ENCODE measurements around the gene LSP1.
"Not testable (repeated sequence)": the region's sequence is repeated elsewhere in the genome, so short reads cannot be mapped to it uniquely, and the experiment has no call there.

LSP1 gene

DNA sequence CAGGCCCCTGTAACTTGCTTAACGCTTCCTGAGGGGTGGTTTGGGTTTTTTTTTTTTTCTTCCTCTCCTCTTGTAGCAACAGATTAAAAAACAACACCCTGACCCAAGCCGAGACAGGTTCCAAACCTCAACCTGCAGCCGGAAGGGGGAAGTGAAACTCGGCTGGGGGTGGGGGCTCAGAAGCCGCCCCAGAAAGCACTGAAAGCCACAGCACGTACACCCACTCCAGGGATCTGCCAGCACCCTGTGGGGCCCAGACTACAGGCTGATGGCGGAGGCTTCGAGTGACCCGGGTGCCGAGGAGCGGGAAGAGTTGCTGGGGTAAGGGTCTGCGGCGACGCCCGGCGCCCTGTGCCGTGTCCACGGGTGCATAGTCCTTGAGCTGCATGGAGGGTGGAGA, at the start of gene LSP1:
Gene LSP1, plus strand, starts transcription at position 208 of the 400 bp plus-strand sequence. Its CDS starts 61 bp downstream, at position 269.
- DNase-seq (ENCODE audit: low read depth), result no peak

- DNase-seq (ENCODE audit: low read depth), result no peak
Measured at GRCh38 chr11:1803246-1803645, 49.6 kb upstream of the LSP1 start.

DNA sequence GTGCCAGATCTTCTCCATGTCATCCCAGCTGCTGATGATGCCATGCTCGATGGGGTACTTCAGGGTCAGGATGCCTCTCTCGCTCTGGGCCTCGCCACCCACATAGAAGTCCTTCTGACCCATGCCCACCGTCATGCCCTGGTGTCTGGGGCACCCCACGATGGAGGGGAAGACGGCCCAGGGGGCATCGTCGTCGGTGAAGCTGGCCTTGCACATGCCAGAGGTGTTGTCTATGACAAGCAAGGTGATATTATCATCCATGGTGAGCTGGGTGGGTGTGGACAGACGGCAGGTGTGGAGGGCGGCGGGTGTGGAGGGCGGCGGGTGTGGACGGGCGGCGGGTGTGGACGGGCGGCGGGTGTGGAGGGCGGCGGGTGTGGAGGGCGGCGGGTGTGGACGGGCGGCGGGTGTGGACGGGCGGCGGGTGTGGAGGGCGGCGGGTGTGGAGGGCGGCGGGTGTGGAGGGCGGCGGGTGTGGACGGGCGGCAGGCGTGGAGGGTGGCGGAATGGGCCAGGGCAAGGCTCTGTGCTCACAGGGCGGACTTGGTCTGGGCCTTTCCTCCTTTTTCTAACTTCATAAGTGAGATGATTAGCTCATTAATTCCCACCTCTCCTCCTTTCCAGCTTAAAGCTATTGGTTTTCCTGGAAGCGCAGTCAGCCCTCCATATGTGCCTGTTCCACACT, 48.9 kb upstream of the LSP1 start:
- DNase-seq (ENCODE audit: low read depth), result not testable (repeated sequence)

DNA sequence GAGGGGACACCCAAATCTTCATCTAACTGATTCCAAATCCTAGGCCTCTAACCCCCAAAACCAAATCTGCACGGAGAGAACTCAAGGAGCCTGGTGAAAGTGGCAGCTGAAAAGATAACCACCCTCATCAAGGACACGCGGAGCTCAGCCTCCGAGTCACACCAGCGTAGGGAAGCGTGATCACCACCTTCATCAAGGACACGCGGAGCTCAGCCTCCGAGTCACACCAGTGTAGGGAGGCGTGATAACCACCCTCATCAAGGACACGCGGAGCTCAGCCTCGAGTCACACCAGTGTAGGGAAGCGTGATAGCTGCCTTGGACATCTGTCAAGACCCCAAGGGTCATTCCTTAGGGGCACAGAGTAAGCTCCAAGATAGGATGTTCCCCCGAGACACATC, 47.4 kb upstream of the LSP1 start:
- DNase-seq (ENCODE audit: low read depth), result no peak

GRCh38 chr11:1807264-1807995, 45.5 kb upstream of the LSP1 start:
- DNase-seq (ENCODE audit: low read depth), result no peak

DNA sequence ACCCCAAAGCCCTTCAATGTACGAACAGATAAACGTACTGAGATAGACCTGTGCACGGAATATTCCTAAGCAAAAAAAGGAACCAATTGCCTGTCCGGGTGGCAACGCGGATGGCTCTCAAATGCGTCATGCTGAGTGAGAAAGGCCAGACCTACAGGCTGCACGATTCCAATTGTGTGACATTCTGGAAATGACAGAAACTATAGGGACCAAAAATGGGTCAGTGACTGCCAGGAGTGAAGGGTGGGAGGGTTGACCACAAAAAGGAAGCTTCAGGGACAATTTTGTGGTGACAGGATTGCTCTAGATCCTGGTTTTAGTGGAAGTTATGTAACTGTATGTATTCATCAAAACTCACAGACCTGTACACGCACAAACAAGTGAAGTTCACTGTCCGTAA, 42.1 kb upstream of the LSP1 start:
- DNase-seq (ENCODE audit: low read depth), result no peak

GRCh38 chr11:1812274-1812673, 40.6 kb upstream of the LSP1 start:
- DNase-seq (ENCODE audit: low read depth), result no peak

- DNase-seq (ENCODE audit: low read depth), result no peak
Measured at GRCh38 chr11:1812801-1813200, 40.1 kb upstream of the LSP1 start.

DNA sequence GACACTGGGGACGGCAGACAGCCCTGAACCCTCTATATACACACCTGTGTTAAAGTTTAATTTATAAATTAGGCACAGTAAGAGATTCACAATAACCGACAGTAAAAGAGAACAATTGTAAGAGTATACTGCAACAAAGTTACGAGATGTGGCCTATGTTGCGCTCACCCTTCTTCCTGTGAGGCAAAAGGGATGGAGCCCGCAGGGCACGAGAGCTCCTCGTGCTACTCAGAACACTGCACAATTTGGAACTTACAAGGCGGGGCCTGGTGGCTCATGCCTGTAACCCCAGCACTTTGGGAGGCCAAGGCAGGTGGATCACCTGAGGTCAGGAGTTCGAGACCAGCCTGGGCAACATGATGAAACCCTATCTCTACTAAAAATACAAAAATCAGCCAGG, 39.5 kb upstream of the LSP1 start:
- not testable (repeated sequence) for DNase-seq (ENCODE audit: low read depth)

GRCh38 chr11:1814691-1815090, 38.2 kb upstream of the LSP1 start:
- no peak for DNase-seq (ENCODE audit: low read depth)

DNA sequence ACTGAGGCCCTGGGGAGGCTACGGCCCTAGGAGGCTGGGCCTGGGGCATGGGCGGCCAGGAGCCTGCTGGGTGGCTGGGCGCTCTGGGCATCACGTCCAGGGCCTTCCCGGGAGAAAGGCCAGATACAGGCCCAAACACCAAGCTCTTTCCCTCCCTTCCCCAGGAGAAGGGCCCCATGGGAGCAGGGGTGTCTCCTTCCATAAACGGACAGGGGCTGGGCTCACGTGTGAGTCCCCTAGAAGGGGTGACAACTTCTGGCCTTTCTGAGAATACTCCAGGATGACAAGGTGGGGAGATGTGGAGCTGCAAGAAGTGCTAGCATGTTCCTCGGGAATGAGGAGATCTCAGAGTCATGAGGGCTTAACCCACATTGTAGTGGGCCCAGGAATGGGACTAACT, 37.6 kb upstream of the LSP1 start:
- no peak for DNase-seq (ENCODE audit: low read depth)

DNA sequence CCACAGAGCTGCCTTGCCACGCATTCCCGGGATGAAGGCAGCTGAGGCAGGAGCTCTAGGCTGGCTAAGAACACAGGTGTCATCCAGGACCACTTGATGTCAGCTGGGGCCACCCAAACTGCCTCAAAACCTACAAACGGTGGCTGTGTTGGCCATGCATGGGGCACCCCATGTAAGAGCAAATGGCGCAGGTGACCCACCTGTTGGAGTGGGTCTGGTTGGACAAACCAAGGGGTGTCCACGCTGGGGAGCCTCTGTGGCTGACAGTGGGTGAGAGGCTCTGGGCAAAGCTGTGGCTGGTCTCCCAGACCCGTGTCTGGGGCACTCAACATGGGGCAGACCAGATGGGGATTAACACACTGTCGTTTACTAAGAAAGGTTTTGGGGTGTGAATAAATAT, 37.1 kb upstream of the LSP1 start:
- no peak for DNase-seq (ENCODE audit: low read depth)

- no peak for DNase-seq (ENCODE audit: low read depth)
Measured at GRCh38 chr11:1817000-1817399, 35.9 kb upstream of the LSP1 start.

DNA sequence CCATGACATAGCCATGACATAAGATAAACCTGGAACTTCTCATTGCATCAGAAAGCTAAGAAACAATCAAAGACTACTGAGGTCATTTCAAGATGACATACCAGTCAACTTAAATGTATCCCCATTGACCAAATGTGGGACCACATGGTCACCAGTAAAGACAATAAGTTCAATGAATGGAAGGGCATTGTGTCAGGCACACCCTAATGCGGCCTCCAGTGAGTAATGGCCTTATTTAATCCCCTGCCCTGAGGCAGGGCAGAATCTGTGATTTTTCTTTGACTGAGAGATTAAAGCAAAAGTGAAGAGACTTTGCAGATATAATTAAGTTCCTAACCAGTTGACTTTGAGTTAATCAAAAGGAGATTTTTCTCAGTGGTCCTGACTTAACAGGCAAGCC, 35.4 kb upstream of the LSP1 start:
- no peak for DNase-seq (ENCODE audit: low read depth)

DNA sequence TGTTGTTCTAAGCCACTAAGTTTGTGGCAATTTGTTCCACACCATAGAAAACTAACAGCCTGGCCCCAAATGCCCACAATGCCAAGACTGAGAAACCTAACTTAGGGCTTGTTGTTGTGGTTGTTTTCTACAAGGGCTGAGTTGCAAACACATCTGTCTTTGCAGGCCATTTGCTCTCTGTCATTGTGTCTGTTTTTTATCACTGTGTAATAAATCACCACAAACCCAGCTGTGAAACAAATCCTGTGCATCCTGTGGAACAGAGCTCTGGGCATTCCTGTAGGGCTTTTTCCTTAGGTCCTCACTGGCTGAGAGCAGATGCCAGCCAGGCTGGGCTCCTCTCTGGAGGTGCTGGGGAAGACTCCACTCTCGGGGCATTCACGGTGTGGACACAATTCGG, 33.8 kb upstream of the LSP1 start:
- DNase-seq (ENCODE audit: low read depth), result no peak

DNA sequence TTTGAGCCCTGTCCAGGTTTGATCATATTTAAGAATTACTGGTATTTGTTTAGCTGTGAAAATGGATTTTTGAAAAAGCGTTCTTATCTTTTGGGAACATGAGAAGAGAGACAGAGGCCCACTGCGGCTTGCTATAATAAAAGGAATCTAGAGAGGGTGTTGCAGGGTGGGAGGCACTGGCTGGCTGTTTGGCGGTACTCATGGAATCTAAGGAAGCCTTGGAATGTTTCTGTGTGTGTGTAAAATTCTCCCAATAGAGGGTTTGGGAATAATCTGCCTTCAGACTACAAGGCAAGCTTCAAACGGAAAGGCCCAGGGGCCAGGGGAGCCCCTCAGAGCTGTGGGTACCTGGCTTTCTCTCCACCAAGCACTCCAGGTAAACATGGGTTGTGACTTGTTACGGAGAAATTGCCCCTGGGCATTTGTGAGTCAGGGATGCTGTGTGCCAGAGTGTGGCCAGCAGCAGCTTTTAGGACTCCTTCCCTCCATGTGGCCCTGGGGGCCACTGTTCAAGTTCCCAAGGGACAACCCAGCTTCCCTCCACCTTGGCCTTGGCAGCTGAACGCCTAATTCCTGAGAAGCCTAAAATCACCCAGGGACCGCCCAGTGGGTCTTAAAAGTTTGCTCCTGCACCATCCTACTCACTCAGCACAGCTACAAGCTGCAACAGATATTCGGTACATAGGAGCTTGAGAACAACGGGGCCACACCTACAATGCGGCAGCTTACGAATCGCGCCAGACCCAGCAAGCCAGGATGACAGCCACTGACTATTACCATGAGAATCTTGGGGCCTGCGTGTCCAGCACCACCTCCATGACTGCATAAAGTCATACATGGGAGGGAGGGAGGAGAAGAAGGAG, 32.2 kb upstream of the LSP1 start:
- DNase-seq (ENCODE audit: low read depth), result no peak

- no peak for DNase-seq (ENCODE audit: low read depth)
Measured at GRCh38 chr11:1821562-1821961, 31.3 kb upstream of the LSP1 start.

DNA sequence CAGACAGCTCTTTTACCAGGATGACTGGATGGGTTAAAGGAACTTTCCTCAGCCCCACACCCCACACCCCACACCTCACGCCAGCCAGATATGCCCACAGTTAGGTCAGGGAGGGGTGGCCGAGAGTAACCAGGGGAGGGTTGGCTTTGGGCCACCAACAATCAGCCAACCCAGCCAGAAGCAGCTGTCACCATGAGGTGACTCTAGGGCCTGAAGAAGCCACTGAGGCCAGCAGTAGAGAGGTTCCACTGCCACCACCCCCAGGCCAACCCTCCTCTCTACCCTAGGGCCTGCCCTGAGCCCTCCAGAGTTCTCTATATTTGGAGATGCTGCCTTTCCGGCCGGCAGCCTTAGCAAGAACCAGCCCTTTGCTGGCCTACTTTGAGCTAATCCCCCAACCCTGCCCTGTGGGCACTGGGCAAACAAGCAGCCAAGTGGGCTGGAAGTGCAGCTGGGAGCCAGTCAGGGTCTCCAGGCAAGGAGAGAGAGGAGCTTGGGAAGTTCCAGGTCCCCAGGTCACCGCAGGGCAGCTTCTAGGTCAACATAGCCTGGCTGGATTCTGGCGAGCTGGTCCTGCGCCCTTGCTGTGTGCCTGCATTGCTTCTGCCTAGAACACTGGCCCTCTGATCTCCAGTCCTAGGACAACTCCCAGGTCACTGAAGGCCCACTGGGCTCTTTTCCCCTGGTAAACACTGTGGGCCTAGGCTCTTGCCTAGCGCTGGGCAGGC, 30.1 kb upstream of the LSP1 start:
- no peak for DNase-seq (ENCODE audit: low read depth)

DNA sequence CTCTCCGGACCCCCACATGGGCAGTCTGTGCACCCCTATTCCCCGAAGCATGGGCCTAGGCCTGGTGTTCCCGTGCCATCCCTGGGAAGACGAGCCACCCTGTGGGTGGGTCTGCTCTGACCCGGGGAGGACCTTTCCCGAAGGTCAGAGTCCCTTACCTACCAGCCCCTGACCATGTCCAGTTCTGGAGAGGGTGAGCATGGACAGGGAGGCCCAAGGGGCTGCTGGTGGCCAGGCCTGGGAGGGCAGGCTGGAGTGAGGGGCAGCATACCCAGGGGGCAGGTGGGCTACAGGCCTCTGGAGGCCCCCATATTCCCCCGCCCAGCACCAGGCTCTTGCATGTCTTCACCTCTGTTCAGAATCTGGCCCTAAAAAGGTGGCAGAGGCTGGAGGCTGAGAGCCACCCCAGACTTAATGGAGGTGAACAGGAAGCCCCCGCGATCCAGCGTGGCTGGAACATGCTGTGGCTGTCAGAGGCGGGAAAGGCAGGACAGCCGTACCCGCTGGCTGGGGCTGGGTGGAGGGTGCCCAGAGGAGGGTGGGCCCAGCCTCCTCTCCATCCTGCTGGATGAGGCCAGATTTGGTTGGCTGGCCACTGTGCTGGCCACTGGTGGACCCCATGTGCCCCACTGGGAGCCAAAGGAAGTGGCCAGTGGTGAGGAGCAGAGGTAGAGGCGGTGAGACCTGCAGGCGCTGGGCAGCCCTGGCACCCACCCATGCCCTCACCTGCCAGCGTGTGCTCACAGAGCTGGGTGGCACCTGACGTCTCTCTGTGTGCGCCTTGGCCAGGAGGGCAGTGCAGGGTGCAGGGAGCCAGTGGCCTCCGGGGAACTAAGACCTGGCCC, 29.3 kb upstream of the LSP1 start:
- no peak for DNase-seq (ENCODE audit: low read depth)

- DNase-seq (ENCODE audit: low read depth), result no peak
Measured at GRCh38 chr11:1824221-1825038, 28.5 kb upstream of the LSP1 start.

All from non-pigmented ciliary epithelial cell (primary cell).